Measurements from ENCODE around the gene CFAP68.

- no peak for TF ChIP-seq ZNF766 (CRISPR knock-in tag; conservative IDR thresholded peaks at IDR 0.05)
- no peak for TF ChIP-seq ARHGAP35 (IDR thresholded peaks at IDR 0.05; ENCODE audit: partially characterized antibody)
Measured at GRCh38 chr11:111834432-111835163, 44.7 kb upstream of the CFAP68 start.
